HG03045 (cell line): Measurements from ENCODE around the gene GSTM4.

Source experiments
- ATAC-seq: cut with Tn5 transposase; IDR thresholded peaks from one replicate; pipeline ENCODE4 v1.9.1; 2021; ENCODE audit warnings: mild to moderate bottlenecking, moderate library complexity; ENCODE audit not compliant: unreplicated experiment

GSTM4 gene

GRCh38 chr1:109636201-109636952 lies 19.5 kb upstream of the GSTM4 start:
- ATAC-seq, result no peak

DNA sequence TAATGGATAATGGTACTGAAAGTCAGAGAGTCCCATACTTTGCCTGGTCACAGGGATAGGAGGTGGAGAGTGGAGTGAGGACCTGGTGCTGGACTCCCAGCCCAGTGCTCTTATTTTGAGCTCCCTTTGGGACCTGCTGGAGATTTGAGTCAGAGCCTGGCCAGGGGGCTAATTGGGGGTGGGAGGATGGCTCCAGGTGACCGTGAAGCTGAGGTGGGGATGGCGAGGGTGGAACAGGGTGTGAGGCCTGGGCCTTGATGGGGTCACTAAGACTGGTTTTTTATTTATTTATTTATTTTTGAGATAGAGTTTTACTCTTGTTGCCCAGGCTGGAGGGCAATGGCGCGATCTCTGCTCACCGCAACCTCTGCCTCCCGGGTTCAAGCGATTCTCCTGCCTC lies 18.5 kb upstream of the GSTM4 start:
- no peak for ATAC-seq

GRCh38 chr1:109639063-109639840 lies 16.6 kb upstream of the GSTM4 start:
- ATAC-seq, result no peak

DNA sequence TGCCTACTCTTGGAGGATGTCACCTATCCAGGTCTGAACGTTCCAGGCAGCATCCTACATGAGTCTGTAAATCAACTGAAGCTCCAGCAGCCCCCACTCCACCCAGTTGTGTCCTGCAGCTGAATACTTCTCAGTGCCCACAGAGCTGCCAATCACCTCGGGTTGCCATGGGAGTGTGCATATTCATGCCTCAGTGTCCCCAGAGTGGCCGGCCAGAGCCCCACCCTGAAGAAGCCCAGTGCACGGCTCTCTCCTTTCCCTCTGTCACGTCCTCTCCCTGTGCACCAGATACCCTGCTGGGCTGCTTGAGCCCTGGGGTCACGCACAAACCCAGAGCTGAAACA lies 16.1 kb upstream of the GSTM4 start:
- no peak for ATAC-seq

- ATAC-seq, result peak; percentile 64
Measured at GRCh38 chr1:109640285-109640865, 15.5 kb upstream of the GSTM4 start.

- ATAC-seq, result no peak
Measured at GRCh38 chr1:109641078-109641740, 14.7 kb upstream of the GSTM4 start.

- no peak for ATAC-seq
Measured at GRCh38 chr1:109641861-109642260, 14.0 kb upstream of the GSTM4 start.

GRCh38 chr1:109642626-109643025 lies 13.3 kb upstream of the GSTM4 start:
- ATAC-seq, result no peak

DNA sequence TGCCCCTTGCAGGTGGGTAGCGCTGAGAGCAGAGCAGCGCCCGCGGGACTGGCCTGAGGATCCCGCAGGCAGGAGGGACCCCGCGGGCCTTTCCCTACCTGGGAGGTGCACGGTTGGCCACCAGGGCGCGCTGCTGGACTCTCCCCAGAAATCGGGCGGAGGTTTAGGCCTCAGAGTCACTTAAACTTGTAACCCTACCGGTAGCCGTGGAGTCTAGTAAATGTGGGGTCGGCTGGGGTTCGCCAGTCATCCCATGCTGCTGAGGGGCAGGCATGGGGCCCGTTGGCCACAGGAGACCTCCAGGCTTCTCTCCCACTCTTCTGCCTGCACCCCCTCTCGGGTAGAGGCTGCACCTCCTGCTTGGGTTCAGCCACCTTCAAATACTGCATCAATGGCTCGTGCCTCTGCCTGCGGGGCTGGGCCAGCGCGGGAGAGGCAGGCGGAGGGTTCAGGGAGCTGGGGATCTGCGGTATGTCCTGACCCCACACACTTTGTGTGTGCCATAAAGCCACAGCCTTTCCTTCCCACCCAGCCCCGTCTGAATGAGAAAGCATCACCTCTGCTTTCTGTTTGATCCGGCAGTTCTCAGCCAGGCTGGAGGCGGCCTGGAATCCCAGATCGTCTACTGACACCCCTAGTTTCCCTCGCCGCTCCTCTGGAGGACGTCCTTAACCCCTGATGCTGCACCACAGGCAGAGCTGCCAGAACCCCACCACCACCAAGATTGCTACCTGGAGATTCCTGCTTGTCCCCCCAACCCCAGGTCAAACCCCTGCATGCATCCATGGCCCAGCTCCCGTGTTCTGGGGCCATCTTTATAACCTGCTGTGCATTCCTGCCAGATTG lies 12.3 kb upstream of the GSTM4 start:
- peak; percentile 83 for ATAC-seq

DNA sequence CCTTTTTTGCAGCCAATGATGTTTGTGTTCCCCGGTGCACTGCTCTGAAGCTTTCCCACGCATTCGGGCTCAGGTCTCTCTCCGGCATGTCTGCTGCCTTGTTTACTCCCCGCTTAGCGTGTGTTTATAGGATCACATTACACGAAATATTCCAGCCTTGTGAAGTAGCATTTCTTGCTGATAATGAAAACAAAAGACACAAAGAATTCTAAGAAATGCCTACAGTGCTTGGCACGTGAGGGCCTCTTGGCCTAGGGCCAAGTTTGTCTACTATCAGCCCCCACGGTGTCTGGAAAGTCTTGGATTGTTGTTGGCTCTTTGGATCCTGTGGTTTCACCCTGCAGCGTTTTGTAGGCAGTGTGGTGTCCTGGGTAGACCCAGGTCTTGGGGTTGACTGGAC lies 11.2 kb upstream of the GSTM4 start:
- no peak for ATAC-seq

- ATAC-seq, result no peak
Measured at GRCh38 chr1:109649491-109649914, 6.4 kb upstream of the GSTM4 start.

GRCh38 chr1:109650609-109651008 lies 5.3 kb upstream of the GSTM4 start:
- no peak for ATAC-seq

- no peak for ATAC-seq
Measured at GRCh38 chr1:109652402-109652801, 3.5 kb upstream of the GSTM4 start.

DNA sequence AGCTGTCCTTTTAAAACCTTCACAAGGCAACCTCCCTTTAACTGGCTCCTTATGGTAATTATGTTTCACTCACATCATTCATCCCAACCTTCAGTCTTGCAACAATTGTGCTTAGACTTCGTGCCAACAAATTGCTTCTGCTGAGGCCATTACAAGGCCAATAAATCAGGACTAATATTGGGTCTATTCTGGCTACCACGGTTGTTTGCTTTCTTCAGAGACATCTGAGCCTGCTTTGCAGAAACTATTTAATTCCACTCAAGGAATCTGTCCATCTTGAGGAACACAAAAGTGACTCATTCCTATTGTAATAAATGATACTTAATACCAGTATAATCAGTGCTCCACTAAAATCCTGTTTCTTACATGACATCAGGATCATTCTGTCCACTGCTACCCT lies 2.6 kb upstream of the GSTM4 start:
- no peak for ATAC-seq

- ATAC-seq, result no peak
Measured at GRCh38 chr1:109654519-109654918, 1.4 kb upstream of the GSTM4 start.

DNA sequence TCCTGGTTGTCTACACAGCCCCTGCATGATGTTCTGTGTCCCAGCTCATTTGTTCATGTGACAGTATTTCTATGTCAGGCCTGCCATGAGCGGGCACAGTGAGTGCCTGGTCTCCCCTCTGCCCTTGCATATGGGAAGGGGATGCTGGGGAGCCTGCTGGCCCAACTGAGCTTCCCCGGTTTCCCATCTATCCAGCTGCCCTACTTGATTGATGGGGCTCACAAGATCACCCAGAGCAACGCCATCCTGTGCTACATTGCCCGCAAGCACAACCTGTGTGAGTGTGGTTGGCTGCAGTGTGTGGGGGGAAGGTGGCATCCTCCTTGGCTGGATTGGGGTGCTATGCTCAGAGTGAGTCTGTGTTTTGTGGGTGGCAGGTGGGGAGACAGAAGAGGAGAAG lies 1.5 kb downstream of the GSTM4 start:
- ATAC-seq, result no peak

DNA sequence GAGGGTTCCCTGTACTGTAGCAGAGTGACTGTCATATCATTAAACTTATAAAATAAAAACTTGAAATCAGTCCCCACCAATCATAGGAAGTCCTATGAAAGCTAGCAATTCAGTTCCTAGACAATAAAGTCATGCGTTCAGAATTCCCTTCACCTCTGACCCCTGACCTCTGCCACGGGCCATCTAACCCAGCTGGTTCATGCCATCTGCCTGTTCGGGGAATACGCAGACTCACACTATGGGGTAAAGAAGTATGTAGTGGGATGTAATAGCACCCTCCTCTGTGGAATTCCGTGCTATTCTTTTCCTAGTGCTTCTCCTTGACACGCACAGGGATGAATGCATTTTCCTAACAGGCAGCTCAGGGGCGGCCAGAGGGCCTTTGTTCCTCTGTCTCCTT lies 2.1 kb downstream of the GSTM4 start:
- no peak for ATAC-seq

- ATAC-seq, result no peak
Measured at GRCh38 chr1:109658533-109659042, 2.7 kb downstream of the GSTM4 start.

DNA sequence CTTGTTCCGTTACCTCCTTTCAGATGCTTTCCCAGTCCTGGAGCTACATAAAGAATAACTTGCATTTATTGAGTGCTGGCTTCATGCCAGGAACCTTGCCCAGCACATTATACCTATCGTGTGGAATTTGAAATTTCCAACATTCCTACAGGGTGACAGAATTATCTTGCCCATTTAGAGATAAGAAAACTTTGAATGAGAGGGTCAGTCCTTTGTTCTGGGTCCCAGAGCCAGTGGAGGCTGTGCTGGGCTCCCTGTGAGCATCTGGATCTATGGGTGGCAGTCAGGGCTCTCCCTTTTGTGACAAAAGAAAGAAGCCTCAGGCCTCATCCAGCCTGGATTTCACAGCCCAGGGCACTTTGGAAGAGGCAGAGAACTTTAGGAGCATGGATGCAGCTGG lies 3.2 kb downstream of the GSTM4 start:
- no peak for ATAC-seq

DNA sequence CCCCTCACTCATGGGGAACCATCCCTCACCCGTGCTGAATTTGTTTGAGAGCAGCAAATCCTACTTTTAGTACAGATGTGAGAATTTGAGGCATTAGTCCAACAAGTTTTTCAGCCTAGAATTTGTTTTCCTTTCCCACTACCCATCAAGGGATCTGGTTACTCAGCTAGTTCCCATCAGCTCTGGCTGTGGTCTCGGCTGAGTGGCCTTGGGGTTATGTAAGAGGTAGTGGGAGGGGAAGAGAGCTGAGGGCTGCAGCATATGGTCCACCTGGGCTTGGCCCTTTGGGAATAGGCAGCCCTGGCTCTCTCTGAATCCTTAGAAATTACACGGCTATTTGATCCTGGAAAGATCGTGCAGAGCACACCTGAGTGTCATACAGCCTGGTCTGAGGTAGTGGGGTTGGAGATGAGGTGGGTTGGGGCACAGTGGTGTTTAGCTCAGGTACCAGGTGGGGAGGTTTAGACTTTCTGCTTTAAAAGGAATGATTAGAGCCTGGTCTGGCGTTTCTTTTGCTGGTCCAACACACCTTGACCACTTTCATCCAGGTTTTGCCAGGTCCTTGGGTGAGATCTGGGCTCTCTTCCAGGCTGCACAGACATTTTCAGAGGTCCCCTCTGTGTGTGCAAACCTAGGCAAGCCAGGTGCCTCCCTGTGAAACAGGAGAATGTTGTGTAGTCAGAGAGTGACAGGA lies 4.2 kb downstream of the GSTM4 start:
- ATAC-seq, result no peak
